Mucosa of descending colon (tissue), 3 donors: Measurements from ENCODE around the gene PRKCB. TPM values are rescaled to one million over a fixed set of nuclear protein-coding genes. Genes with fewer than 3 reads are reported as not detected.

Experiments
- ATAC-seq: fragments of 200-7000 bp; cut with Tn5 transposase; one replicate; pipeline ENCODE4 v1.9.1; 2020; ENCODE audit warnings: mild to moderate bottlenecking, moderate library complexity
- DNase-seq, 3 donors: peaks; one replicate each; pipeline ENCODE4 v3.0.0-alpha.2; 2020
- H3K36me3 ChIP-seq: fragments of 200-600 bp; one replicate; pipeline ENCODE4 v1.8.0; 2021; ENCODE audit warnings: low read depth, mild to moderate bottlenecking
- H3K4me1 ChIP-seq: fragments of 200-600 bp; one replicate; pipeline ENCODE4 v1.8.0; 2021; ENCODE audit warnings: low read depth, mild to moderate bottlenecking
- H3K4me3 ChIP-seq: fragments of 200-600 bp; one replicate; pipeline ENCODE4 v1.8.0; 2021; ENCODE audit warnings: mild to moderate bottlenecking
- H3K9me3 ChIP-seq: fragments of 200-600 bp; one replicate; pipeline ENCODE4 v1.8.0; 2021; ENCODE audit warnings: mild to moderate bottlenecking
- CTCF ChIP-seq: fragments of 200-600 bp; IDR thresholded peaks from one replicate; pipeline ENCODE4 v1.8.0; 2022; ENCODE audit warnings: antibody characterized with exemption, mild to moderate bottlenecking
- intact Hi-C, 2 donors: fragments of 100-400 bp; cut with DNase I in 1 of 2; cut with micrococcal nuclease in 1 of 2; formaldehyde crosslinking; loops; one replicate each; pipeline versions ENCODE4 v1.11.0 to v1.11.1; 2022; cut with DNase I, micrococcal nuclease
- total RNA-seq, 3 donors: library from RNA; stranded (reverse); fragmentation: NEBNext Ultra II Directional in 2 of 3; extraction: Animal tissue kit (Norgen Biotek cat#: 25700) in 2 of 3; gene quantifications; one replicate each; pipeline versions ENCODE4 v1.2.1 to v1.2.4, GENCODE V29; 2021 to 2023
- donor health status: DM: no; HTN: no; CAD: no; lungs with moderate emphysema.
- donor health status: DM: no; HTN: no; CAD: no.
- donor health status: DM: no; HTN: yes; CAD: no.

The PRKCB gene
- total RNA-seq, 3 donors from 2014 or later: 7.4 to 29.0 (median 8.2) TPM

GRCh38 chr16:23801378-23801777 is 34.4 kb upstream of the PRKCB start:
- Histone ChIP-seq H3K36me3 (no peaks in the 10 kb centered on the region), H3K4me1 (peaks cover 5% of the 10 kb centered on the region), H3K9me3 (no peaks in the 10 kb centered on the region), H3K4me3 (no peak overlapping the region)
- peak; percentile 52 for TF ChIP-seq CTCF
- DNase-seq: peak; percentile 77 to 93 (median 90)
- peak; percentile 97 for ATAC-seq
- intact Hi-C loops: loop anchor here in 1 of 2 donors (10.0 kb wide), 1 partner anchor 213 kb away; no protein-coding TSS in a partner anchor

- intact Hi-C loops: loop anchor here in 1 of 2 donors (10.0 kb wide), 1 partner anchor 212 kb away; no protein-coding TSS in a partner anchor
- no peak for ATAC-seq
- no peak for TF ChIP-seq CTCF
Observed at GRCh38 chr16:23802776-23803175, 33.0 kb upstream of the PRKCB start.

GRCh38 chr16:23803591-23804123 is 32.1 kb upstream of the PRKCB start:
- DNase-seq: peak; percentile 76 to 88 (median 80)
- no peaks in the 10 kb centered on the region for H3K9me3 ChIP-seq
- peak; percentile 90 for ATAC-seq
- H3K4me3 ChIP-seq: no peak overlapping the region
- intact Hi-C loops: loop anchor here in 1 of 2 donors (10.0 kb wide), 1 partner anchor 211 kb away; no protein-coding TSS in a partner anchor
- peaks cover 5% of the 10 kb centered on the region for H3K4me1 ChIP-seq
- TF ChIP-seq CTCF: peak; percentile 44
- no peaks in the 10 kb centered on the region for H3K36me3 ChIP-seq

More at GRCh38 chr16:23802776-23803175, 33.0 kb upstream of the PRKCB start:
- H3K4me3 ChIP-seq: no peak overlapping the region
- H3K9me3 ChIP-seq: no peaks in the 10 kb centered on the region
- peaks cover 5% of the 10 kb centered on the region for H3K4me1 ChIP-seq
- no peak for DNase-seq
- no peaks in the 10 kb centered on the region for H3K36me3 ChIP-seq

- ATAC-seq (peak; percentile 58), DNase-seq (no peak)
- TF ChIP-seq CTCF: no peak
- intact Hi-C loops: loop anchor here in 1 of 2 donors (10.0 kb wide), 1 partner anchor 208 kb away; no protein-coding TSS in a partner anchor
- H3K9me3 ChIP-seq: no peaks in the 10 kb centered on the region
- H3K36me3 ChIP-seq: no peaks in the 10 kb centered on the region
- H3K4me1 ChIP-seq: no peaks in the 10 kb centered on the region
- H3K4me3 ChIP-seq: no peak overlapping the region
Observed at GRCh38 chr16:23807028-23807427, 28.8 kb upstream of the PRKCB start.

- H3K4me1 ChIP-seq: no peaks in the 10 kb centered on the region
- DNase-seq (no peak), ATAC-seq (no peak)
- intact Hi-C loops: no loop called here
- no peak overlapping the region for H3K4me3 ChIP-seq
- no peaks in the 10 kb centered on the region for H3K9me3 ChIP-seq
- no peaks in the 10 kb centered on the region for H3K36me3 ChIP-seq
- TF ChIP-seq CTCF: no peak
Observed at GRCh38 chr16:23821467-23821866, 14.3 kb upstream of the PRKCB start.
